Activated CD4-positive, alpha-beta T cell treated with anti-CD3 and anti-CD28 coated beads, Interleukin-2, amount 10 ng/mL, durations not matched to agents 24 days and 14 days (primary cell): Measurements from ENCODE around the gene PSMD14. TPM values are rescaled to one million over a fixed set of nuclear protein-coding genes. Genes with fewer than 3 reads are reported as not detected.
"Not testable (repeated sequence)": the region's sequence is repeated elsewhere in the genome, so short reads cannot be mapped to it uniquely, and the experiment has no call there.

ENCODE experiments used
- DNase-seq: peaks from one replicate; pipeline ENCODE4 v3.0.0; 2022
- H3K27ac Mint-ChIP-seq: one replicate; pipeline ENCODE4 v1.8.0; 2022; ENCODE audit warnings: mild to moderate bottlenecking, mixed read lengths
- H3K27me3 Mint-ChIP-seq: one replicate; pipeline ENCODE4 v1.8.0; 2022; ENCODE audit warnings: mixed read lengths
- H3K36me3 Mint-ChIP-seq: one replicate; pipeline ENCODE4 v1.8.0; 2022; ENCODE audit warnings: low read depth, mild to moderate bottlenecking, mixed read lengths
- H3K4me1 Mint-ChIP-seq: one replicate; pipeline ENCODE4 v1.8.0; 2021; ENCODE audit warnings: mixed read lengths
- H3K4me3 Mint-ChIP-seq: one replicate; pipeline ENCODE4 v1.8.0; 2022; ENCODE audit warnings: mild to moderate bottlenecking, moderate library complexity, mixed read lengths
- H3K9me3 Mint-ChIP-seq: one replicate; pipeline ENCODE4 v1.8.0; 2021; ENCODE audit warnings: mixed read lengths
- intact Hi-C: fragments of 100-400 bp; cut with micrococcal nuclease; formaldehyde crosslinking; loops from one replicate; pipeline ENCODE4 v1.15.1; 2023
- total RNA-seq: library from RNA; stranded (reverse); gene quantifications from 2 replicates; pipeline ENCODE4 v1.2.3, GENCODE V29; 2022

PSMD14 gene
- 111 and 113 TPM in 2 replicates for total RNA-seq

GRCh38 chr2:161308178-161308955, at the start of gene PSMD14:
PSMD14 (plus strand) TSS chr2:161308425; CDS start chr2:161318826, 10,401 bp downstream.
- Mint-ChIP-seq H3K4me3 (peak within 1 kb of the TSS; percentile 99), H3K27ac (peak within 1 kb of the TSS; percentile 97), H3K4me1 (peaks cover 33% of the 10 kb centered on the region), H3K36me3 (peaks cover 24% of the 10 kb centered on the region), H3K27me3 (peaks cover 11% of the 10 kb centered on the region), H3K9me3 (peaks cover 3% of the 10 kb centered on the region)
- intact Hi-C loops, result loop anchor here (1.0 to 5.0 kb wide), 7 partner anchors 64 to 1010 kb away; partner anchors contain the start of gene IFIH1
- DNase-seq, result peak; percentile 97

DNA sequence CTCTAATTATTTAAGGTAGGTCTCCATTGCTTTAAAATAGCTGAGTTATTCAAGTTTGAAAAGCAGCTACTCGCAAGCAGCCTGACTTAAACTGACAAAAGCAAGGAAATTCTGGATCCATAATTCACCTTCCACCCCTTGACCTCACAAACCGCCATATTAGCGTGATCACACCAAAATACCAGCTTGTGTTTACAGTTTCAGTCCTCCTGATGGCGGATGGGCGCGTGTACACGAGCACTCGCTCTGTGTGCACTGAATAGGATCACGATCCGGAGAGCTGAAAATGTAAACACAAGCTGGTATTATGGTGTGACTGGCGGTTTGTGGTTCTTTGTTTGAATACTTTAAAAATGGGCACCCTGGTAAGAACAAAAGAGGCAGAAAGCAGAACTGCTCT, 42.4 kb upstream of the PSMD14 start:
- Mint-ChIP-seq H3K36me3 (no peaks in the 10 kb centered on the region), H3K4me1 (no peaks in the 10 kb centered on the region), H3K27me3 (peaks cover 27% of the 10 kb centered on the region), H3K4me3 (no peak overlapping the region), H3K27ac (no peak overlapping the region), H3K9me3 (no peaks in the 10 kb centered on the region)
- intact Hi-C loops, result no loop called here
- DNase-seq, result no peak

DNA sequence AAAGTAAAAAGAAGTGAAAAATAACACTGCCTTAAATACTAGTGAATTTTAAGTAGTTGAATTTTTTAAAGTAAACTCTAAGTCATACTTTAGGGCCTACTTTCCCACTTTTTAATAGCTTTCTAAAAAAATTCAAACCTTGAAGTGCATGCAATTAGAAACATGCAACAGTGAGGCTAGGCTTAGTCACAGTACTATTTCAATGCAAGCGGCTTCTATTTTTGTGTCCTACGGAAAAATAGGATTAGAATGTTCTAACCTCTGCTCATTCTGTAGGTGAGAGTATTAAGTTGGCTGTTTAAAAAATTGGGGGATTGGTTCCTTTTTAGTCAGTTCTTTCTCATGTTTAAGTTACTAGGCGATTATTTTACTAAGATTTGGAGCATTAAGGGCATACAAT, 39.1 kb upstream of the PSMD14 start:
- intact Hi-C loops, result no loop called here
- H3K27me3 Mint-ChIP-seq, result peaks cover 21% of the 10 kb centered on the region

DNA sequence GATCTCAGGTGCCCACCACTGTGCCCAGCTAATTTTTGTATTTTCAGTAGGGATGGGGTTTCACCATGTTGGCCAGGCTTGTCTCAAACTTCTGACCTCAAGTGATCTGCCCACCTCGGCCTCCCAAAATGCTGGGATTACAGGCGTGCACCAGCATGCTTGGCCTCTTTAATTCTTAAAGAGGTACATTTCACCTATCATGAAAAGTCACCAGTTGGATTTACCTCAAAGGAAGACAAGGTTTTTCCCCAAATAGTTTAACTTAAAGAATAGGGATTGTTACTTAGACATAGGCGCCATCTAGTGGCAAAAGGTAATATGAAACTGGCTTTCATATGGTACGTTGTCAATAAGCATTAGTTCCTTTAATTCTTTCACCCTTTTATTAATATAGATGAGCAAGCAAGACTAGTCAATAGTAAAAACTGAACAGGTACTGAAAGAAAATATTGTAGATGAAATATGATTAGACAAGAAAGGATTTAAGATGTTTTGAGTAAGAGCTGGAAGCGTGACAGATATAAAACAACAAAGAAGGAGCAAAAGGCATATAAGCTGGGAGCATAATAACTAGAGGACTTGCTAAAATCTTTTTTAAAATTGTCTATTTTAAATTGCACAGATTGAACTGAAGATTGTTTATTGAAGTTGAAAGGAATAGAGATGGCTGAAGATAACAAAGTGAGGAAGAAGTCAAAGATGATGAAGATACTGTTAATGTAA, 35.0 kb upstream of the PSMD14 start:
- H3K4me3 Mint-ChIP-seq, result no peak overlapping the region
- no peak overlapping the region for H3K27ac Mint-ChIP-seq
- no peaks in the 10 kb centered on the region for H3K9me3 Mint-ChIP-seq
- DNase-seq, result peak; percentile 83
- intact Hi-C loops, result loop anchor here (1.0 to 10.0 kb wide), 4 partner anchors 35 to 672 kb away; no protein-coding TSS in a partner anchor
- H3K36me3 Mint-ChIP-seq, result no peaks in the 10 kb centered on the region
- H3K4me1 Mint-ChIP-seq, result peaks cover 2% of the 10 kb centered on the region
- peaks cover 17% of the 10 kb centered on the region for H3K27me3 Mint-ChIP-seq

More for the DNA sequence above, 39.1 kb upstream of the PSMD14 start:
- no peak for DNase-seq
- no peaks in the 10 kb centered on the region for H3K9me3 Mint-ChIP-seq
- peaks cover 2% of the 10 kb centered on the region for H3K4me1 Mint-ChIP-seq
- no peak overlapping the region for H3K4me3 Mint-ChIP-seq
- H3K27ac Mint-ChIP-seq, result no peak overlapping the region
- H3K36me3 Mint-ChIP-seq, result no peaks in the 10 kb centered on the region

GRCh38 chr2:161278564-161279229, 29.5 kb upstream of the PSMD14 start:
- H3K9me3 Mint-ChIP-seq, H3K4me1 Mint-ChIP-seq, H3K36me3 Mint-ChIP-seq, H3K4me3 Mint-ChIP-seq, H3K27ac Mint-ChIP-seq: not testable (repeated sequence)
- peaks cover 11% of the 10 kb centered on the region for H3K27me3 Mint-ChIP-seq
- intact Hi-C loops, result loop anchor here (10.0 kb wide), 2 partner anchors 284 to 666 kb away; no protein-coding TSS in a partner anchor
- DNase-seq, result peak; percentile 70

- not testable (repeated sequence) for H3K4me3 Mint-ChIP-seq, H3K4me1 Mint-ChIP-seq, H3K9me3 Mint-ChIP-seq, H3K36me3 Mint-ChIP-seq, DNase-seq, H3K27ac Mint-ChIP-seq
- intact Hi-C loops, result loop anchor here (10.0 kb wide), 2 partner anchors 285 to 665 kb away; no protein-coding TSS in a partner anchor
- H3K27me3 Mint-ChIP-seq, result peaks cover 15% of the 10 kb centered on the region
These were observed 28.9 kb upstream of the PSMD14 start for GRCh38 chr2:161279230-161279815.

DNA sequence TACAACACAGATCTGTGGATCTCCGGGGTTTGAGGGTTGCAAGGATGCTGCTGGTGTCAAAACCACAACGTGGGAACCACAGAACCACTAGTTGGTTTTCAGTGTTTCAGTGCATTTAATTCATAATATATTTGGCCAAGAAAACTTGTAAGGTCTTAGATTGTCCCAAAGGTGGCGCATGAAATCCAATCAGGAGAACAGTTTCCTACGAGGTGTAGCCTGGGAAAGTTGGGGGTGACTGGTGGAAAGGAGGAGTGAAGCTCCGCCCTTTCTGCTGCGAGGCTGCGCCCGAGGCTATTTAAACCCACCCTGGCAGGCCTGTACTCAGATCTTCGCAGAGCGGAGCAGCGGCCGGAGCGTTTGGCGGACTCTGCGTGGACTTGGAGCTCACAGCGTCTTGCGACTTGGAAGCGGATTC, 27.3 kb upstream of the PSMD14 start:
- H3K4me3 Mint-ChIP-seq, intact Hi-C loops: not testable (repeated sequence)

DNA sequence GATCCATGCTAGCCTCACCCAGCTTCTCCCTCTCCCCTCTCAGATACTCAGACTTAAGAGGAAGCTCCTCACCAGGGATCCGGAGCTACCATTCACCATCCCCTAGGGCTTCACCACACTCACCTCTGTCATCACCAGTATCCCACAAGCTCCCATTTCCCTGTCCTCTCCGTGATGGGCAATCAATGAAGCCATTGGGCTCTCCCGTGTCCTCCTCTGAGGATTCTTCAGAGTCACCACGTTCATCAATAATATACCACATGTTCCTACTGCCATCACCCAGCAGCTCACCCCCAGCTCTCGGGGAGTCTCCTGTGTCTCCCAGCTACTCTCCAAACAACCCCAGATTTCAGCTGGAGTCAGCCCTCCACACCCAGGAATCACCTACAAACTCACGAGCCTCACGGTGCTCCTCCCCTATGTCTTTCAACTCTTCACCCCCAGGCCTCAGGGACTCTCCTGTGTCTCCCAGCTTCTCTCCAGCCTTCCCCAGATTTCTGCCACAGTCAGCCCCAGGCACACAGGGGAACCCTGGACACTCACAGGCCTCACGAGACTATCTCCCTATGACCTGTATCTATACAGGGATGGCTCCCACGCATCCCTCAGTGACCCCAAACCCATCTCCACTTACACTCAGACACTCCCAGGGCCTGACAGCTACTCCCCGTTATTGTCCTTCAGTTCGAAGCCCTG, 26.5 kb upstream of the PSMD14 start:
- H3K27ac Mint-ChIP-seq, H3K4me3 Mint-ChIP-seq, H3K4me1 Mint-ChIP-seq, H3K36me3 Mint-ChIP-seq, intact Hi-C loops, DNase-seq, H3K9me3 Mint-ChIP-seq: not testable (repeated sequence)
- peaks cover 27% of the 10 kb centered on the region for H3K27me3 Mint-ChIP-seq

More for the DNA sequence above, 27.3 kb upstream of the PSMD14 start:
- peak; percentile 72 for DNase-seq
- H3K36me3 Mint-ChIP-seq, H3K4me1 Mint-ChIP-seq, H3K9me3 Mint-ChIP-seq, H3K27ac Mint-ChIP-seq: not testable (repeated sequence)
- peaks cover 25% of the 10 kb centered on the region for H3K27me3 Mint-ChIP-seq

DNA sequence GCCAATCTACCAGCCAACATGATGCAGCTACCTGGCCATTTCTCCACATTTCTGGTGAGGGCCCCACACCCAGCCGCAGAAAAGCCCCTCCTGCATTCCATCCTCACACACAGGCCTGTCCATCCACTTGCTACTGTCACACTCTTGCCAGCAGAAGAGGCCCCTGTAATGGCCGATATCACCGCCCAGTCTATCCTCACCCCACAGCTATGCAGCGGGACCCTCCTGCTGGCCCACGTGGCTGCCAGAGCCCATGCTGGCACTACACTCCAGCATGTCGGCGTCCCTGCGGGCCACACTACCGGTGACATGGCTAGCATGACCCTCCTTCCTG, 25.9 kb upstream of the PSMD14 start:
- intact Hi-C loops, DNase-seq, H3K27ac Mint-ChIP-seq, H3K36me3 Mint-ChIP-seq, H3K9me3 Mint-ChIP-seq, H3K4me3 Mint-ChIP-seq, H3K4me1 Mint-ChIP-seq: not testable (repeated sequence)
- peaks cover 32% of the 10 kb centered on the region for H3K27me3 Mint-ChIP-seq

GRCh38 chr2:161283926-161284325, 24.3 kb upstream of the PSMD14 start:
- H3K9me3 Mint-ChIP-seq, result peaks cover 6% of the 10 kb centered on the region
- peaks cover 46% of the 10 kb centered on the region for H3K27me3 Mint-ChIP-seq
- H3K36me3 Mint-ChIP-seq, result no peaks in the 10 kb centered on the region
- H3K4me3 Mint-ChIP-seq, result no peak overlapping the region
- DNase-seq, result no peak
- no peaks in the 10 kb centered on the region for H3K4me1 Mint-ChIP-seq
- intact Hi-C loops, result no loop called here
- H3K27ac Mint-ChIP-seq, result no peak overlapping the region

GRCh38 chr2:161303535-161304050, 4.6 kb upstream of the PSMD14 start:
- H3K36me3 Mint-ChIP-seq, result peaks cover 8% of the 10 kb centered on the region
- DNase-seq, result no peak
- peaks cover 3% of the 10 kb centered on the region for H3K9me3 Mint-ChIP-seq
- peaks cover 37% of the 10 kb centered on the region for H3K27me3 Mint-ChIP-seq
- no peak overlapping the region for H3K27ac Mint-ChIP-seq
- intact Hi-C loops, result no loop called here
- H3K4me3 Mint-ChIP-seq, result no peak overlapping the region
- H3K4me1 Mint-ChIP-seq, result peaks cover 9% of the 10 kb centered on the region

GRCh38 chr2:161306919-161307318, 1.3 kb upstream of the PSMD14 start:
- intact Hi-C loops, result loop anchor here (5.0 kb wide), 2 partner anchors 105 to 685 kb away; no protein-coding TSS in a partner anchor
- H3K36me3 Mint-ChIP-seq, result peaks cover 16% of the 10 kb centered on the region
- no peak overlapping the region for H3K27ac Mint-ChIP-seq
- peaks cover 25% of the 10 kb centered on the region for H3K4me1 Mint-ChIP-seq
- no peak for DNase-seq
- H3K9me3 Mint-ChIP-seq, result peaks cover 3% of the 10 kb centered on the region
- H3K4me3 Mint-ChIP-seq, result peak overlapping the region; percentile 99
- H3K27me3 Mint-ChIP-seq, result peaks cover 20% of the 10 kb centered on the region

DNA sequence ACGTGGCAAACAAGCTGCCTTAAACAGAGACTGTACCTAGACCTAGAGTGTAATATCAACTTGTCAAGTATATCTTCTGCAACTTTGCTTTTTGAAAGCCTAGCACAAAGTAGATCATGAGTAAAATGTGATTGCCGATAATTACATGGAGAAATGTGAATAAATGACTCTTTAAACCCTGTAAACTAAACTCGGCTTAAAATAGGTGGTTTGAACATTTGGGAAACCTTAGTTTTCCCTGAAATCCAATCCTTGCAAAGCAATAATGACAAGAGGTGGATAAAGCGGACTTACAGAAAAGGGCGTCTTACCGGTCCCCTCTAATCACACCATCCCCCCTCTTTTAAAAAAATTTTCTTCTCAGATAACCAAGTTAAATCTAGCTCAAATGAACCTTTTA, 549 bp upstream of the PSMD14 start:
- peak overlapping the region; percentile 97 for H3K27ac Mint-ChIP-seq
- peaks cover 29% of the 10 kb centered on the region for H3K4me1 Mint-ChIP-seq
- intact Hi-C loops, result loop anchor here (1.0 to 5.0 kb wide), 7 partner anchors 63 to 1011 kb away; partner anchors contain the start of gene IFIH1
- H3K27me3 Mint-ChIP-seq, result peaks cover 15% of the 10 kb centered on the region
- no peak for DNase-seq
- peak overlapping the region; percentile 99 for H3K4me3 Mint-ChIP-seq
- peaks cover 3% of the 10 kb centered on the region for H3K9me3 Mint-ChIP-seq
- H3K36me3 Mint-ChIP-seq, result peaks cover 21% of the 10 kb centered on the region
